B cell (primary cell): ENCODE measurements around the gene TMEM17.

ENCODE experiments used
- EZH2 ChIP-seq: IDR thresholded peaks from 2 replicates; pipeline ENCODE4 v1.6.1; 2012; ENCODE audit warnings: borderline replicate concordance, low read depth, mild to moderate bottlenecking, moderate library complexity, low read length; ENCODE audit not compliant: insufficient read depth, poor library complexity, severe bottlenecking
- TF ChIP-seq, protein P1 (sequence below): fragments of 200-600 bp; IDR thresholded peaks from one replicate; pipeline ENCODE4 v1.8.0; 2022; ENCODE audit warnings: antibody characterized with exemption, mild to moderate bottlenecking

GRCh38 chr2:62452701-62453454 is 53.1 kb downstream of the TMEM17 start:
- TF ChIP-seq, protein P1, sequence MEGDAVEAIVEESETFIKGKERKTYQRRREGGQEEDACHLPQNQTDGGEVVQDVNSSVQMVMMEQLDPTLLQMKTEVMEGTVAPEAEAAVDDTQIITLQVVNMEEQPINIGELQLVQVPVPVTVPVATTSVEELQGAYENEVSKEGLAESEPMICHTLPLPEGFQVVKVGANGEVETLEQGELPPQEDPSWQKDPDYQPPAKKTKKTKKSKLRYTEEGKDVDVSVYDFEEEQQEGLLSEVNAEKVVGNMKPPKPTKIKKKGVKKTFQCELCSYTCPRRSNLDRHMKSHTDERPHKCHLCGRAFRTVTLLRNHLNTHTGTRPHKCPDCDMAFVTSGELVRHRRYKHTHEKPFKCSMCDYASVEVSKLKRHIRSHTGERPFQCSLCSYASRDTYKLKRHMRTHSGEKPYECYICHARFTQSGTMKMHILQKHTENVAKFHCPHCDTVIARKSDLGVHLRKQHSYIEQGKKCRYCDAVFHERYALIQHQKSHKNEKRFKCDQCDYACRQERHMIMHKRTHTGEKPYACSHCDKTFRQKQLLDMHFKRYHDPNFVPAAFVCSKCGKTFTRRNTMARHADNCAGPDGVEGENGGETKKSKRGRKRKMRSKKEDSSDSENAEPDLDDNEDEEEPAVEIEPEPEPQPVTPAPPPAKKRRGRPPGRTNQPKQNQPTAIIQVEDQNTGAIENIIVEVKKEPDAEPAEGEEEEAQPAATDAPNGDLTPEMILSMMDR = no peak
- TF ChIP-seq EZH2 = no peak
